Breast epithelium (tissue), 4 donors: ENCODE measurements around the gene POU2F3. TPM values are rescaled to one million over a fixed set of nuclear protein-coding genes. Genes with fewer than 3 reads are reported as not detected.

Experiments
- DNase-seq, 2 donors: peaks; one replicate each; pipeline ENCODE4 v3.0.0-alpha.2; 2019; ENCODE audit warnings: low spot score in 2 of 2
- H3K27ac ChIP-seq, 2 donors: fragments of 200-600 bp; sonication (generic) in 1 of 2; one replicate each; pipeline ENCODE4 v1.5.1; 2016 to 2019; ENCODE audit warnings: mild to moderate bottlenecking in 1 of 2
- H3K27me3 ChIP-seq, 2 donors: fragments of 200-600 bp; sonication (generic) in 1 of 2; one replicate each; pipeline versions ENCODE4 v1.5.1 to v1.6.0; 2017 to 2019; ENCODE audit warnings: control low read depth in 1 of 2, mild to moderate bottlenecking in 1 of 2
- H3K36me3 ChIP-seq: fragments of 200-600 bp; one replicate; pipeline ENCODE4 v1.5.1; 2019
- H3K4me1 ChIP-seq, 2 donors: fragments of 200-600 bp; sonication (generic); one replicate each; pipeline ENCODE4 v1.5.1; 2016 to 2019; ENCODE audit warnings: control low read depth in 1 of 2
- H3K4me3 ChIP-seq, 3 donors: fragments of 200-600 bp; sonication (generic); 1 replicate in 2 of 3; 2 replicates in 1 of 3; pipeline ENCODE4 v1.5.1; 2016 to 2019; ENCODE audit warnings: mild to moderate bottlenecking in 3 of 3, moderate library complexity in 2 of 3
- H3K9me3 ChIP-seq, 2 donors: fragments of 200-600 bp; sonication (generic) in 1 of 2; one replicate each; pipeline ENCODE4 v1.5.1; 2016 to 2019; ENCODE audit warnings: control low read depth in 1 of 2
- POLR2A ChIP-seq: fragments of 450-650 bp; IDR thresholded peaks from one replicate; pipeline ENCODE4 v1.6.1; 2016; ENCODE audit warnings: antibody characterized with exemption, mild to moderate bottlenecking, moderate library complexity
- POLR2AphosphoS5 ChIP-seq, 3 donors: sonication (generic); formaldehyde crosslinking; IDR thresholded peaks; one replicate each; pipeline ENCODE4 v1.6.1; 2017; ENCODE audit warnings: antibody characterized with exemption in 3 of 3
- intact Hi-C: fragments of 100-400 bp; cut with DNase I; formaldehyde crosslinking; loops from one replicate; pipeline ENCODE4 v1.15.1; 2023; ENCODE audit warnings: low total_unique reads
- total RNA-seq, 3 donors: library from RNA; depleted of rRNA; stranded (reverse); fragments of >200 nt; gene quantifications; one replicate each; pipeline ENCODE4 v1.1.0, GENCODE V29; 2016
- TF ChIP-seq, protein P1 (sequence below), 3 donors: fragments of 450-650 bp; IDR thresholded peaks; one replicate each; pipeline ENCODE4 v1.5.1; 2016 to 2017; ENCODE audit warnings: antibody characterized with exemption in 3 of 3, mild to moderate bottlenecking in 3 of 3, moderate library complexity in 3 of 3

The POU2F3 gene
- total RNA-seq, 3 donors from 2014 or later, result 3.9 to 7.0 TPM; not detected in 1

DNA sequence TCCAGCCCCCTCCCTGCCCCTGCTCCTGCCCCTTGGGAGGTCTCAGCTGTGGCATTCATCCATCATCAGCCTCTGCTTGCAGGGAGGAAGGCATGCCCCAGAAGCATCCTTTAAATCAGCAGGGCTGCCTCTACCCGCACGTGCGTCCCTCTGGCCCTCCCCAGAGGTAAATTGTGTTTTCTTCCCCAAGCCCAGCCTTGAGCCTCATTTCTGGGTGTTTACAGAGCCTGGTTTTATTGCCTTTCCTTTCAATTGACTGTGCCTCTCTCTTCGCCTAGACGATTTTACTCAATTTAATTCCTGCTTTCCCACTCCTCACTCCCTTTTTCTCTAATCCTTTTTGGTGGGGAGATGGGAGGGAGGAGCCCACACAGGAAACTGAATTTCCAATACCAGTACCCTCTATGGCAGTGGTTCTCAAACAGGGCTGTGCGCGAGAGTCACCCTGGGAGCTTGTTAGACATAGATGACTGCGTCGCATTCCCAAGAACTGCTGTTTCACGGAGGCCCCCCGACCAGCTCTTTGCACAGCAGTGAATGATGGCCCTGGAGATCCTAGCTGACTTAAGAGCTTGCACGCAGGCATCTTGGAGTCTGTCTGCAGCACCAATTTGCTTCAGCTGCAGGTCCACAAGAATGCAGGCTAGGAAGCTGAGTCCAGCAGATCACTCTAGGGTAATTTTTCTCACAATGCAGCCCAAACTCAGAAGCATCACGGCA, 44.2 kb upstream of the POU2F3 start:
- Histone ChIP-seq H3K27me3 (no peaks in the 10 kb centered on the region), H3K4me1 (no peaks in the 10 kb centered on the region), H3K9me3 (no peaks in the 10 kb centered on the region), H3K36me3 (no peaks in the 10 kb centered on the region), H3K27ac (no peak overlapping the region), H3K4me3 (no peak overlapping the region)
- TF ChIP-seq POLR2A (no peak), POLR2AphosphoS5 (IDR thresholded peaks at IDR 0.05) (no peak)
- TF ChIP-seq, protein P1, sequence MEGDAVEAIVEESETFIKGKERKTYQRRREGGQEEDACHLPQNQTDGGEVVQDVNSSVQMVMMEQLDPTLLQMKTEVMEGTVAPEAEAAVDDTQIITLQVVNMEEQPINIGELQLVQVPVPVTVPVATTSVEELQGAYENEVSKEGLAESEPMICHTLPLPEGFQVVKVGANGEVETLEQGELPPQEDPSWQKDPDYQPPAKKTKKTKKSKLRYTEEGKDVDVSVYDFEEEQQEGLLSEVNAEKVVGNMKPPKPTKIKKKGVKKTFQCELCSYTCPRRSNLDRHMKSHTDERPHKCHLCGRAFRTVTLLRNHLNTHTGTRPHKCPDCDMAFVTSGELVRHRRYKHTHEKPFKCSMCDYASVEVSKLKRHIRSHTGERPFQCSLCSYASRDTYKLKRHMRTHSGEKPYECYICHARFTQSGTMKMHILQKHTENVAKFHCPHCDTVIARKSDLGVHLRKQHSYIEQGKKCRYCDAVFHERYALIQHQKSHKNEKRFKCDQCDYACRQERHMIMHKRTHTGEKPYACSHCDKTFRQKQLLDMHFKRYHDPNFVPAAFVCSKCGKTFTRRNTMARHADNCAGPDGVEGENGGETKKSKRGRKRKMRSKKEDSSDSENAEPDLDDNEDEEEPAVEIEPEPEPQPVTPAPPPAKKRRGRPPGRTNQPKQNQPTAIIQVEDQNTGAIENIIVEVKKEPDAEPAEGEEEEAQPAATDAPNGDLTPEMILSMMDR (IDR thresholded peaks at IDR 0.05), result no peak
- DNase-seq, result no peak
- intact Hi-C loops, result no loop called here

DNA sequence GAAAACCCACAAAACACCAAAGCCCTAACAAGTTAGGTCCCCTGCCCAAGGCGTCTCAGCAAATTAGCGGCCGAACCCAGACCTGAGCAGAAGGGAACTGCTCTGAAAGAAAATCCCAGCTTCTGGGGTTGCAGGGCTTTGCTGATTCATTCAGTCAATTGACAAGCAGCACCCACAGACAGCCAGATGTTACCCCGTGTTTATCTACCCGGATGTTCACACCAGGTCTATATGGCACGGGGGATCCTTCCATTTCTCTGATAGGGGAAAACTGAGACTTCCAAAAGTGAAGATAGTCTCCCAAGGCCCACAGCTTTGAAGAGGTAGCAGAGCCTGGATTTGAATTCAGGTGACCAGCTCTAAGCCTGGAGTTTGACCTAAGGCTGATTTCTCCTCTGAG, 43.1 kb upstream of the POU2F3 start:
- intact Hi-C loops, result no loop called here
- Histone ChIP-seq H3K36me3 (no peaks in the 10 kb centered on the region), H3K4me3 (no peak overlapping the region), H3K4me1 (no peaks in the 10 kb centered on the region), H3K9me3 (no peaks in the 10 kb centered on the region), H3K27me3 (no peaks in the 10 kb centered on the region), H3K27ac (peak overlapping the region in 1 of 2 donors; percentile 43)
- TF ChIP-seq POLR2AphosphoS5 (IDR thresholded peaks at IDR 0.05), result no peak
- TF ChIP-seq, protein P1 (IDR thresholded peaks at IDR 0.05), result no peak
- no peak for TF ChIP-seq POLR2A
- no peak for DNase-seq

DNA sequence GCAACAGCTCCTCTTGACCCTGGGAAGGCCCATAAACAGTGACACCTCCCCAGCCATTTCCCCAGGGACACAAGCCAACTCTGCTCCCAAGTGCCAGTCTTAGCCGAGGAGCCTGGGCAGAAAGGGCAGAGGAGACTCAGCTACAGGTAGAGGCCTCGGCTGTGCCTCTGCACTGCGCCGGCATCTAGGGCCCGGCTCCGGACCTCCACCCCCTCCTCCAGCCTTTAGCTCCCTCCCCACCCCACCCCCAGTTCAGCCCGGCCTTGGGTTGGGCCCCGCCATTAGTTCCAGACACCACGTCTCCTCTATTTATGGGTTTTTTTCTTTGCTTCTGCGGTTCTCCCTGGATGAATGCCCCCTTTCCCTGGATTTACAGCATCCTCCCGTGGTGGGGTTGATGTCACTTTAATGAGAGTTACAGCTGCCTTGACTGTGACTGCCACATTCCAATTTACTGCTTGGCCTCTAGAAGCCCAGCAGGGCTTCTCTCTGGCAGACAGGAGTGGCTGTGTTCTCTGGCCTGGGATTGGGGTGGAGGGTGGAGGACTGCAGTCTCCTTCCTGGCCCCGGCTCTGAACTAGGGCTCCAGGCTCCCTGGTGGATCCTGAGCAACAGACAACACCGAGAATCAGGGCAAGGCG, 42.6 kb upstream of the POU2F3 start:
- TF ChIP-seq, protein P1 (IDR thresholded peaks at IDR 0.05), result no peak
- TF ChIP-seq POLR2A (no peak), POLR2AphosphoS5 (IDR thresholded peaks at IDR 0.05) (no peak)
- peak overlapping the region in 1 of 2 donors; percentile 43 for H3K27ac ChIP-seq
- intact Hi-C loops, result no loop called here

DNA sequence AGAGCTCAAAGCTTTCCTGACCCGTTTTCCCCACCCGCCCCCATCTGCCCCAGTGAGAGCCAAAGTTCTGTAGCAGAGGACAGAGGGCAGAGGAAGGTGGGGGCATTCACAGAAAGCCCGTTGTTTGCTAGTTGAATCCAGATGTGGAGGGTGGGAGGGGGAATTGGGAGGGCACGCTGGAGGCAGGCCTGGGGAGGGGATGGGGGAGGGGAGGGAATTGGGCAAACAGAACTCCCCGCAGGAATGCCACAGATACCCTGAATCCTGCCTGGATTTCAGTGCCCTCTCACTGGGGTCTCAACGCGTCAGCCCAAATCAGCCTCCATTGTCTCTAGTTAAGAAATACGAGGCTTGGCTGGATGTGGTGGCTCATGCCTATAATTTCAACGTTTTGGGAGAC, 42.0 kb upstream of the POU2F3 start:
- Histone ChIP-seq H3K36me3 (no peaks in the 10 kb centered on the region), H3K4me3 (no peak overlapping the region), H3K27ac (peak overlapping the region in 1 of 2 donors; percentile 43), H3K4me1 (no peaks in the 10 kb centered on the region), H3K9me3 (no peaks in the 10 kb centered on the region), H3K27me3 (no peaks in the 10 kb centered on the region)
- TF ChIP-seq, protein P1 (IDR thresholded peaks at IDR 0.05), result no peak
- TF ChIP-seq POLR2A, result no peak
- TF ChIP-seq POLR2AphosphoS5 (IDR thresholded peaks at IDR 0.05), result no peak
- no peak for DNase-seq
- intact Hi-C loops, result no loop called here

More for the DNA sequence above, 42.6 kb upstream of the POU2F3 start:
- no peaks in the 10 kb centered on the region for H3K36me3 ChIP-seq
- no peak overlapping the region for H3K4me3 ChIP-seq
- no peaks in the 10 kb centered on the region for H3K9me3 ChIP-seq
- DNase-seq, result no peak
- H3K27me3 ChIP-seq, result no peaks in the 10 kb centered on the region
- no peaks in the 10 kb centered on the region for H3K4me1 ChIP-seq

DNA sequence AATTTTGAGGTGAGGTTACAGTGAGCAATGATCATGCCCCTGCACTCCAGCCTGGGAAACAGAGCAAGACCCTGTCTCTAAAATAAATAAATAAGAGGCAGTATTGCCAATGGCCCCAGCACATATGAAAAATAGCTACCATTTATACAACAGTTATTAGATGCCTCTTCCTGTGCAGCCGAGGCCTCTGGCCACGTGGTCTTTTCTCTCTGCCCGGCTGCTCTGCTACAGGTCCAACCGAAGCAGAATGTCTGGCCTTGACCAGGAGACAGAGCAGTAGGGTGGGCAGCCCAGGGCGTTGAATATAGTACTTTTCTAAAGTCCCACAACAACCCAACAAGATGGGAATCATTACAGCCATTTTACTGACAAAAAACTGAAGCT, 41.5 kb upstream of the POU2F3 start:
- Histone ChIP-seq H3K27ac (peak overlapping the region in 1 of 2 donors; percentile 43), H3K9me3 (no peaks in the 10 kb centered on the region), H3K4me1 (no peaks in the 10 kb centered on the region), H3K36me3 (no peaks in the 10 kb centered on the region), H3K4me3 (no peak overlapping the region), H3K27me3 (no peaks in the 10 kb centered on the region)
- DNase-seq, result no peak
- intact Hi-C loops, result no loop called here
- no peak for TF ChIP-seq POLR2AphosphoS5 (IDR thresholded peaks at IDR 0.05)
- TF ChIP-seq, protein P1 (IDR thresholded peaks at IDR 0.05), result no peak
- no peak for TF ChIP-seq POLR2A
